Dermis microvascular lymphatic vessel endothelial cell (primary cell): ENCODE results near the gene LGALS9. TPM values are rescaled to one million over a fixed set of nuclear protein-coding genes. Genes with fewer than 3 reads are reported as not detected.
"Not testable (repeated sequence)": the region's sequence is repeated elsewhere in the genome, so short reads cannot be mapped to it uniquely, and the experiment has no call there.

Source experiments
- DNase-seq, 2 donors: peaks; one replicate each; pipeline versions ENCODE4 v3.0.0 to v3.0.0-alpha.2; 2010; ENCODE audit warnings: low read depth in 2 of 2
- total RNA-seq: library from RNA; depleted of rRNA; stranded (reverse); fragments of >200 nt; gene quantifications from 2 replicates; pipeline ENCODE4 v1.2.1, GENCODE V29; 2014

Gene LGALS9
- total RNA-seq, 1 donor from 2014 or later = 26.1 TPM

DNA sequence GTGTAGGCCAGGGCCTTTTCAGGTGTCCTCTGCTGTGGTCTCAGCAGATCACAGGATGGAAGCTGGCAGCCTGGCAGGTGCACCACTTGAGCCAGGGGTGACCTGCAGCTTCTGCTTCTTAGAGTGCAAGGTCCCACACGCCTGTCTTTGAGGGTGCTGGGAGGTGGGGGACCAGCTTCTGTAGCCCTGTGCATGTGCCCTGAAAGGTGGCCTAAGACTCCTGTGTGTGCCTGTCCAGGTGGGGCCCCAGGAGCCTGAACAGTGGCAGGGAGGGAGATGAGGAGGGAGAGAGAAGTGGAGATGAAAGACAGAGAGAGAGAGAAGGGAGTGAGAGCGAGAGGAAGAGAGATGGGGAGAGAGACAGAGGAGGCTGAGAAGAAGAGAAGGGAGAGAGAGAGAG, 46.2 kb downstream of the LGALS9 start:
- no peak for DNase-seq

GRCh38 chr17:27686322-27686721, 55.3 kb downstream of the LGALS9 start:
- not testable (repeated sequence) for DNase-seq

DNA sequence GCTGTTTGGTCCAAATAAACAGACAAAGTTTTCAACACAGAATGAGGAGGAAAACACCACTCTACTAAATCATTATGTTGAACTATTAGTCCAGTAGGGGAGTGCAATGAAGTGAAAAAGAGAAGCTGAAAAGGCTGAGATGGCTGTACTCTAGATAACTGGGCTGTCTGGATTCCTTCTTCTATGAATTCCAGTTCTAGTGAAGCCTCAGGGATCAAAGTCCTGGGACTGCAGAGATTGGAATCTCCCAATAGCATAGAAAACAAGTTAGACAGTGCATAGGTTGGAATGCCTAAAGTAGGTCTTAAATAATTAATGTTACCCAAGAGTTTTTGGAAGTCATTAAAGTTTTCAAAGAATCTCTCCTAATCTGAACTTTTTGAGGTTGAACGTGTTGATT, 59.9 kb downstream of the LGALS9 start:
- no peak for DNase-seq

DNA sequence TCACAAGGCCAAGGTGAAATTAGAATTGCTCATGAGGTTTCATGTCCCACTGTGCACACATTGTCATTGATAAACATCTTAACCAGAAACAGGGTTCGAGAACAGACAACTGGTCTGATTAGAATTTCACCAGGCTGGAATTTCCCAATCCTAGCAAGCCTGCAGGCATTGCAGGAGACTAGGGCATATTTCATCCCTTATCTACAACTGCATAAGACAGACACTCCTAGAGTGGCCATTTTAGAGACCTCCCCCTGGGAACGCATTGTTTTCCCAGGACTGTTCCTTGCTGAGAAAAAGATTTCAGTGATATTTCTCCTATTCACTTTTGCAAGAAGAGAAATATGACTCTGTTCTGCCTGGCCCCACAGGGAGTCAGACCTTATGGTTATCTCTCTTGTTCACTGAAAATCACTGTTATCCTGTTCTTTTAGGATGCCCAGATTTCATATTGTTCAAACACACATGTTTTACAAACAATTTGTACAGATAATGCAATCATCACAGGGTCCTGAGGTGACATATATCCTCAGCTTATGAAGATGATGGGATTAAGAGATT, 64.3 kb downstream of the LGALS9 start:
- DNase-seq = not testable (repeated sequence)

Other genes starting within 250 kb of the LGALS9 start
- 6.2 and 17.4 TPM in 2 replicates for gene KSR1, start 174.7 kb upstream of the LGALS9 start, total RNA-seq
- gene NOS2, start 169.3 kb downstream of the LGALS9 start, total RNA-seq = 0.51 and 0.77 TPM in 2 replicates